ENCODE results near the gene GCC2.

GRCh38 chr2:108423067-108423466, 25.9 kb upstream of the GCC2 start:
- TF ChIP-seq CTCF (IDR thresholded peaks at IDR 0.05) (no peak), POLR2A (IDR thresholded peaks at IDR 0.05) (no peak)
